Memory B cell (primary cell): ENCODE results near the gene B4GAT1.
"Not testable (repeated sequence)": the region's sequence is repeated elsewhere in the genome, so short reads cannot be mapped to it uniquely, and the experiment has no call there.

ENCODE experiments used
- ATAC-seq: fragments of 150-1000 bp; cut with Tn5 transposase; 2 replicates; pipeline ENCODE4 v1.10.0; 2021; ENCODE audit warnings: low read depth, mild to moderate bottlenecking, moderate library complexity
- DNase-seq, 2 donors: peaks; one replicate each; pipeline ENCODE4 v3.0.0; 2022; ENCODE audit warnings: low spot score in 2 of 2
- H3K27ac Mint-ChIP-seq: one replicate; pipeline ENCODE4 v1.8.0; 2022; ENCODE audit warnings: mild to moderate bottlenecking, moderate library complexity, mixed read lengths
- H3K27me3 Mint-ChIP-seq: one replicate; pipeline ENCODE4 v1.8.0; 2022; ENCODE audit warnings: mixed read lengths
- H3K36me3 Mint-ChIP-seq: one replicate; pipeline ENCODE4 v1.8.0; 2022; ENCODE audit warnings: mild to moderate bottlenecking, mixed read lengths
- H3K4me1 Mint-ChIP-seq: one replicate; pipeline ENCODE4 v1.8.0; 2022; ENCODE audit warnings: mixed read lengths
- H3K4me3 Mint-ChIP-seq: one replicate; pipeline ENCODE4 v1.8.0; 2022; ENCODE audit warnings: mild to moderate bottlenecking, moderate library complexity, mixed read lengths
- H3K9me3 Mint-ChIP-seq: one replicate; pipeline ENCODE4 v1.8.0; 2022; ENCODE audit warnings: mixed read lengths

The B4GAT1 gene

DNA sequence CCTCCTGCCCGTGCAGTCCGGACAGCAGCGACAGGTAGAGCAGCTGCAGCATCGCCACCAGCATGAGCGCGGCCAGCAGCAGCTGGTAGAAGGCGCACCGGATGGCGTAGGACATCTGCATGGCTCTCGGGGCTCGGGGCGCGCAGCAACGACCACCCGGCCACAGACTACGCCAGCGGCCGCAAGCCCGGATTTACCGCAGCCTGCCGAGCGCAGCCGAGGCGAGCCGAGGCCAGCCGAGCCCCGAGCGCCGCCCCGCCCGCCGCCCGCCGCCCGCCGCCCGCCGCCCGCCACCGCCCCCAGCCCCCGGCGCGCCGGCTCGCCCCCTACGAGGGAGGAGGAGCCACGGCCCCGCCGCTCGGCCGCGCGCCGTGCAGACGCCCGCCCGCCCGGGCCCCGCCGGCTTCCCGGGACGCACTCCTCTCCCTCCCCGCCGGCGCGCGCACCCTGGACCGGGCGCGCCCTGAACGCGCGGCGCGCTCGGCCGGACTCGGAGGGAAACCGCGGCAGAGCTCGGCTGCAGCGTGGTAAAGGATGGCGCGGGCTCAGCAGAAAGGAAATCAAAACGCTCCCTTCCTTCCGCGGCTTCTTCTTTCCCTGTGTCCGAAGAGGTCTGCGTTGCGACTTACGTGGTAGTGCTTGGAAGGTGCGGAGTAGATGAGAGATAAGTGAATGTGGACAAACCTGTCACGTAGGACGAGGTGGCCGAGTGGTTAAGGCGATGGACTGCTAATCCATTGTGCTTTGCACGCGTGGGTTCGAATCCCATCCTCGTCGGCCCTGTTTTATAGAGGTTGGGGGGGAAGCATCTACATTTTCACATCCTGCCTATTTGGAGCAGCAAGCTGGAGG is at the start of gene B4GAT1:
Gene B4GAT1 (minus strand): TSS at position 205 of the 852 bp plus-strand sequence. CDS start 84 bp downstream, at position 121.
- peaks cover 8% of the 10 kb centered on the region for H3K36me3 Mint-ChIP-seq
- no peaks in the 10 kb centered on the region for H3K27me3 Mint-ChIP-seq
- H3K4me3 Mint-ChIP-seq, result peak within 1 kb of the TSS; percentile 97
- ATAC-seq (peak; percentile 34), DNase-seq (peak; percentile 74 to 75)
- peaks cover 26% of the 10 kb centered on the region for H3K4me1 Mint-ChIP-seq
- peak within 1 kb of the TSS; percentile 99 for H3K27ac Mint-ChIP-seq
- H3K9me3 Mint-ChIP-seq, result no peaks in the 10 kb centered on the region

DNA sequence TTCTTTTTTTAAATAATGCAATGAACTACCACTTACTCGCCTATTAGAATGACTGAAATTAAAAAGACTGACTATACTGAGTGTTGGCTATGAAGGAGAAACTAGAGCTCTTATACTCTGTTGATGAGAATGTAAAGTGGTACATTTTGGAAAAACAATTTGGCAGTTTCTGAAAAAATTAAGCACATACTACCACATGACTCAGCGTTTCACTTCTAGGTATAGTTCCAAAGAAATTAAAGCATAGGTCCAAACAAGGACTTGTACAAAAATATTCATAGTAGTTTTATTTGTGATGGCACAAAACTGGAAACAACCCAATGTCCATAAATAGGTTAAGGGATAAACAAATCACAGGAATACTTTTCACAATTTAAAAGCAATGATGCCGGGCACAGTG is 46.5 kb upstream of the B4GAT1 start:
- Mint-ChIP-seq H3K4me1 (peaks cover 5% of the 10 kb centered on the region), H3K36me3 (no peaks in the 10 kb centered on the region), H3K27ac (no peak overlapping the region), H3K9me3 (no peaks in the 10 kb centered on the region), H3K27me3 (peaks cover 6% of the 10 kb centered on the region), H3K4me3 (no peak overlapping the region)
- ATAC-seq, result no peak
- DNase-seq, result no peak

DNA sequence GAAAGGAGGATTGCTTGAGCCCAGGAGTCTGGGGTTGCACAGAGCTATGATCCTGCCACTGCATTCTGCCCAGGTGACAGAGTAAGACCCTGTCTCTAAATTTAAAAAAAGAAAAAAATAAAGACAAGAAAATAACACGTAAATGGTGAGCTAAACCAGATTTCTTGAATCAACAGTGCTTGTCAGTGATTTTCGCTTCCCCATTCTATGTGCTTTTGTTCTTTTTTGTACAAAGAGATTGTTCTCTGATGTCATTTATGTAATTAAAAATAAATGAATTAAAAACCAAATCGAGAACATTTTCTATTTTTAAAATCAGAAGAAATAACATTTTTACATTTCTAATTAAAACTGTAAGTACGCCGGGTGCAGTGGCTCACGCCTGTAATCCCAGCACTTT is 43.9 kb upstream of the B4GAT1 start:
- H3K27me3 Mint-ChIP-seq, result peaks cover 5% of the 10 kb centered on the region
- peaks cover 5% of the 10 kb centered on the region for H3K4me1 Mint-ChIP-seq
- peak; percentile 58 for ATAC-seq

DNA sequence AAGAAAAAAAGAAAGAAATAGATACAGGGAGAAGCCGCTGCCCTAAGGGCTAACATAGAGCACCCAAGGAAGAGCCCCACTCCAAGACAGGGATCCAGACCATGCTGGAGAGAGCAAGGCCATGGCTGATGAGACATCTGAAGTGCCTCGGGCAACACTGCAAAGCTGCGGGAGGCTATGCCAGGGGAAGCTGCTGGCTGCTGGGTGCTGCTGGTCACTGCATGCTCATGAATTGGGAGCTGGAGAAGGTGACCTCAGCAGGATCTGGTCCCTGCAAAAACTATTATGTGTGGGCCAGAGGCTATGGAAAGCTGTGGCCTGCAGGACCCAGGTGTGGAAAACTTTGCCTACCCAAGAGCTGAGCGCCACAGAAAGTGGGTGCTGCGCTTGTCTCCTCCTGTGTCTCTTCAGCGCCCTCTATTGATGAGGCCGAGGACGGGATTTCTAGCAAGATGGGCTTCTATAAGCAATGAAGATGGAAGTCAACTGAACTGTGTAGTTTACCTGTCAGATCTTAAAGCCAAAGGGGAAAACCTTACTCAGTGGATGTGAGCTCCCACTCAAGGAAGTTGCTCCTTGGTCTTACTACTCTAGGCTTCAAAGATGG is 41.5 kb upstream of the B4GAT1 start:
- Mint-ChIP-seq H3K36me3 (no peaks in the 10 kb centered on the region), H3K27ac (no peak overlapping the region), H3K27me3 (peaks cover 2% of the 10 kb centered on the region), H3K4me1 (peaks cover 10% of the 10 kb centered on the region), H3K4me3 (no peak overlapping the region), H3K9me3 (no peaks in the 10 kb centered on the region)
- ATAC-seq (peak; percentile 66), DNase-seq (peak; percentile 58)

More for the DNA sequence above, 43.9 kb upstream of the B4GAT1 start:
- H3K36me3 Mint-ChIP-seq, result no peaks in the 10 kb centered on the region
- DNase-seq, result no peak
- H3K27ac Mint-ChIP-seq, result no peak overlapping the region
- H3K9me3 Mint-ChIP-seq, result no peaks in the 10 kb centered on the region
- H3K4me3 Mint-ChIP-seq, result no peak overlapping the region

DNA sequence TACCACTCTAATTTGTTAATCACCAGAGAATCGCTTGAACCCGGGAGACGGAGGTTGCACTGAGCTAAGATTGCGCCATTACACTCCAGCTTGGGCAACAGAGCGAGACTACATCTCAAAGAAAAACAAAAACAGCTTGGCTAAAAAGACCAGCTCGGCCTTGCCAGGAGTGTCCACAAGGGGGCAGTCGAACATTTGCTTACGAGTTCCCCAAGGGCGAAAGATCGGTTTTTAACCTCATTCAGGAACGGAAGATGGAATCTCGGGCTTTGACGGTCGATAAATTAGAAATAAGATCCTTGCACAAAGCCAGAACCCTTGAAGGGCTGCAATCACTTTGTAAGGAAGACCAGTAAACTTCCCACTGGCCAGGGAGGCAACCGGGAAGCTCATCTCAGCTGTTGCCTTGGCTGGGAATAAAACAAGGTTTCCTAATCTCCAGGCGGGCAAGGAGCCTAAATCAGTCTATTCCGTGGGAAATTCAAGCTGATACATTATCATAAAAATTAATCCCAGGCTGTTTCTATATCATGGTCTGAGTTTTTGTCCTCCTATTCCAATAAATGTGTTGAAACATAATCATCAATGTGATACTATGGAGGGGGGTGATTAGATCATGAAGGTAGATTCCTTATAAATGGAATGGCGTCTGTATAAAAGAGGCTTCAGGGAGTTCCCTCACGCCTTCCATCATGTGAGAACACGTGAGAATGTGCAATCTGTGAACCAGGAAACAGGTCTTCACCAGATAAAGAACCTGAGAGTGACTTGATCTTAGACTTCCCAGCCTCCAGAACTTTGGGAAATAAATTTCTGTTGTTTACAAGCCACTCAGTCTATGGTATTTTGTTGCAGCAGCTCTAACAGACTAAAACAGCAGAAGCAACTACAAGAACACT is 39.0 kb upstream of the B4GAT1 start:
- Mint-ChIP-seq H3K9me3 (no peaks in the 10 kb centered on the region), H3K4me1 (peaks cover 10% of the 10 kb centered on the region), H3K4me3 (peak overlapping the region; percentile 62), H3K36me3 (no peaks in the 10 kb centered on the region), H3K27me3 (no peaks in the 10 kb centered on the region), H3K27ac (peak overlapping the region; percentile 9)
- DNase-seq (peak; percentile 82 to 88), ATAC-seq (peak; percentile 83)

DNA sequence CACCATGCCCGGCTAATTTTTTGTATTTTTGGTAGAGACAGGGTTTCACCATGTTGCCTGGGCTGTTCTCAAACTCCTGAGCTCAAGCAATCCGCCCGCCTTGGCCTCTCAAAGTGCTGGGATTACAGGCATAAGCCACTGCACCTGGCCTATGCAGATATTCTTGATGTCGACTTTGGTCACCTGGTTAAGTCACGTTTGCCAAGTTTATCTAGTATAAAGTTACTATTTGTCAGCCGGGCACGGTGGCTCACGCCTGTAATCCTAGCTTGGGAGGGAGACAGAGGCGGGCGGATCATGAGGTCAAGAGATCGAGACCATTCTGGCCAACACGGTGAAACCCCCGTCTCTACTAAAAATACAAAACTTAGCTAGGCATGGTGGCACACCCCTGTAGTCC is 36.9 kb upstream of the B4GAT1 start:
- not testable (repeated sequence) for H3K27me3 Mint-ChIP-seq, H3K9me3 Mint-ChIP-seq, H3K27ac Mint-ChIP-seq, H3K36me3 Mint-ChIP-seq, H3K4me1 Mint-ChIP-seq, ATAC-seq, DNase-seq, H3K4me3 Mint-ChIP-seq

DNA sequence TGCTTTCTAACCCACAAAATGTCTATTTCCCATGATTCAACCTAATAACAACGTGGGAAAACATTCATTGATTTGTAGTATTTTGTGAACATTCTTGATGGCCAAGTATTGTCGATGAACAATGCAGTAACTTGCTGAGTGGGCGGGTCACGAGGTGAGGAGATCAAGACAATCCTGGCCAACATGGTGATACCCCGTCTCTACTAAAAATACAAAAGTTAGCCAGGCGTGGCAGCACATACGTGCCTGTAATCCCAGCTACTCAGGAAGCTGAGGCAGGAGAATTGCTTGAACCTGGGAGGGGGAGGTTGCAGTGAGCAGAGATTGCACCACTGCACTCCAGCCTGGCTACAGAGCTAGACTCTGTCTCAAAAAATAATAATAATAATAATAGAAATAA is 32.8 kb upstream of the B4GAT1 start:
- not testable (repeated sequence) for DNase-seq, H3K27ac Mint-ChIP-seq, H3K27me3 Mint-ChIP-seq, ATAC-seq, H3K36me3 Mint-ChIP-seq, H3K9me3 Mint-ChIP-seq, H3K4me3 Mint-ChIP-seq, H3K4me1 Mint-ChIP-seq

DNA sequence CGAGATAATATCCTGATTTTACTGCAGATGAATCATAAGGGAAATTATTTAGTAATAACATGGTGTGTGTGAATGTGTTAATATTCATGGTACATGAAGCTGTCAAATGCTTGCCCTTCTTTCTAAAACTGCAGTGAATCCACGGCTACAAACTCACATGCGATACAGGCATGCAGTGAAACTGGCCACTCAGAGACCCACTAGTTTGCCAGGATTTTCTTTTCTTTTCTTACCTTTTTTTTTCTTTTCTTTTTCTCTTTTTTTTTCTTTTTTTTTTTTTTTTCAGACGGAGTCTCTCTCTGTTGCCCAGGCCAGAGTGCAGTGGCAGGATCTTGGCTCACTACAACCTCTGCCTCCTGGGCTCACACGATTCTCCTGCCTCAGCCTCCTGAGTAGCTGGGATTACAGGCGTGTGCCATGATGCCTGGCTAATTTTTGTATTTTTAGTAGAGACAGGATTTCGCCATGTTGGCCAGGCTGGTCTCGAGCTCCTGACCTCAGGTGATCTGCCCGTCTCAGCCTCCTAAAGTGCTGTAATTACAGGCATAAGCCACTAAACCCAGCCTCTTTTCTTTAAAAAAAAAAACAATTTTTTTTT is 26.4 kb upstream of the B4GAT1 start:
- H3K9me3 Mint-ChIP-seq, H3K27ac Mint-ChIP-seq, H3K4me1 Mint-ChIP-seq, H3K36me3 Mint-ChIP-seq, H3K27me3 Mint-ChIP-seq, ATAC-seq, DNase-seq, H3K4me3 Mint-ChIP-seq: not testable (repeated sequence)

DNA sequence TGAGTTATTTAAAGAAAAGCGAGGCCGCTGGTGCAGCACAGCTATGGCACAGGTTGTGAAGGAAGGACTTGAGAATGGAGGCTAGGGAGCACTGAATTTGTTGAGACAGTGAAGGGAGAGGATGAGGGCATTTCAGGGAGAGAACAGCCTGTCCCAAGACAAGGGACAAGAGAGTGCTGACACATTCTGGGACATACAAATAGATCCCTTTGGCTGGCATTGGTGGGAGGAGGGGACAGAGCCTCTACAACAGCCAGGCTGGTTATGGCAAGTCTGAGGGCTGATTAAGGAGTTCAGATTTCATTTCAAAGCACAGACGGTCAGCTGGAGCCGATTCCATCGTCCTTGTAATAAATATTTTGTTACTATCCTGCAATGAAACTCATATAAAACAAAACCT is 25.8 kb upstream of the B4GAT1 start:
- ATAC-seq (no peak), DNase-seq (no peak)
- Mint-ChIP-seq H3K27ac (no peak overlapping the region), H3K36me3 (no peaks in the 10 kb centered on the region), H3K27me3 (no peaks in the 10 kb centered on the region), H3K9me3 (no peaks in the 10 kb centered on the region), H3K4me1 (peaks cover 8% of the 10 kb centered on the region), H3K4me3 (no peak overlapping the region)

DNA sequence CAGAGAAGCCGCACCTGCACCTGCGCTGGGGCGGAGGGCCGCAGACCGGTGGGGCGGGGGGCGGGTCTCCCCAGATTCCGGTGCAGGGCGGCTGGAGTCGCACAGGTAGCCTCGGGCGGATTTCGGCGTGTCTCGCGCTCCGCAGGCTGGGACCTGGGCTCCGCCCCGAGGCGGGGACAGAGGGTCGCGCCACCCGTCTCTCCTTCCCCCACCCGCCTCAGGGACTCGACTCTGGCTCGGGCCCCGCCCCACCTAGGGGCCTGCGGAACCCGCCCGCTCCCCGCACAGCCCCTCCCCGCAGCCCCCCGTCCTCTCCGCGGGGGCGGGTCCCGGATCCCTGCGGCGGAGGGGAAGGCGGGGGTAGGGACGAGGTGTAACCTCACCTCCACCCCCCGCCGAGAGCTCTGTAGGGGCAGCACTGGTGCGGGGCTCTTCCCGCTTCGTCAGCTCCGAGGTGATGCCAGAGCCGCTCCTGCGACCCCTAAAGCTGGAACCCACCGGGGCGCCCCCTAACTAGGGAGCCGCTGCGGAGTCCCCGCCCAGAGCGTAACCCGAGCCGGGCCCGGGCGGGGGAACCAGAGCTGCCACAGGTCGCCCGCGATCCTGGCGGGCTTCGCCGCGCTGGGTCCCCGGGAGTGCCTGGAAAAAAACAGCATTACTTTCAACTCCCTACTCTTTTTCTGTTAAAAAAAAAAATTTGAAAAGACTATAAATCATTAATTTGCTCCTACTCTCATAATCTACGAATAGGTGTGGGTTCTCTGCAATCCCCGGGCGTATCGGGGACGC is 24.4 kb upstream of the B4GAT1 start, which contains the start of gene SLC29A2:
Gene SLC29A2 (minus strand): TSS at position 134 of the 789 bp plus-strand sequence. CDS start 169 bp downstream, outside the sequence.
- H3K4me1 Mint-ChIP-seq, result peaks cover 8% of the 10 kb centered on the region
- H3K27me3 Mint-ChIP-seq, result no peaks in the 10 kb centered on the region
- no peaks in the 10 kb centered on the region for H3K9me3 Mint-ChIP-seq
- no peaks in the 10 kb centered on the region for H3K36me3 Mint-ChIP-seq
- ATAC-seq, result peak; percentile 70
- peak; percentile 45 to 69 for DNase-seq
- peak within 1 kb of the TSS; percentile 47 for H3K27ac Mint-ChIP-seq
- H3K4me3 Mint-ChIP-seq, result peak within 1 kb of the TSS; percentile 81

DNA sequence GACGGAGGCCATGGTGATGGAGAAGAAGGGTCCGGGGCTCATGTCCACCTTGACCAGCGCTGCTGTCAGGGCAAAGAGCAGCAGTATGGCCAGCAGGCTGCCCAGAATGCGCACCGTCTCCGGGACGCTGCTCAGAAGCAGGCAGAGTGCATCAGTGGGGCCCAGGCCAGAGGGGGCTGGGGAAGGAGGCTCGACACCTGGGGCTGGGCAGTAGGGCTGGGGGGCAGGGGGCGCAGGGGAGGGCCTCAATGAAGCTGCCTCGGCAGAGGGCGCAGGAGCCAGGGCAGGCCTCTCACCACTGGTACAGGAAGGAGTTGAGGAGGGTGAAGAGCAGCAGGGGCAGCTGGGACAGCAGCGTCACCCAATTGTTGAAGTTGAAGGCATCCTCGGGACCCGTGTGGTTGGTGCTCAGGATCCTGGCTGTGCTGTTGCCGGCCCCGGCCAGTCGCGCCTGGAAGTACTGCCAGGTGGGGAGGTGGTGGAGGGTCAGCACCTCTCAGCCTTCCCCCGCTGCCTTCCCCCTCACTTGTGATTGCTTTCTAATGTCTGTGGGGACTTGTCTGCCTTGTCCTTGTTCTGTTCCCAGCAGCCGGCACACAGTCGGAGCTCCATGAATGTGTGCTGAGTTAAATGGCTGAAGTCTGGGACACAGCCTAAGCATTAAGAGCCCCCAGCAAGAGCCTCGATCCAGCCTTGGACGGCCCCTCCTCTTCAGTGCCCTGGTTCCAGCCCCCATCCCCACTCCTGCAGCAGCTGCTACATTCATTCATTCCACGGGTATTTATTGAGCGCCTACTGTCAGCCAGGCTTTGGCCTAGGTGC is 21.9 kb upstream of the B4GAT1 start:
- no peaks in the 10 kb centered on the region for H3K9me3 Mint-ChIP-seq
- no peak overlapping the region for H3K4me3 Mint-ChIP-seq
- peaks cover 8% of the 10 kb centered on the region for H3K4me1 Mint-ChIP-seq
- ATAC-seq, result no peak
- no peaks in the 10 kb centered on the region for H3K27me3 Mint-ChIP-seq
- peak overlapping the region; percentile 7 for H3K27ac Mint-ChIP-seq
- no peak for DNase-seq
- H3K36me3 Mint-ChIP-seq, result no peaks in the 10 kb centered on the region

DNA sequence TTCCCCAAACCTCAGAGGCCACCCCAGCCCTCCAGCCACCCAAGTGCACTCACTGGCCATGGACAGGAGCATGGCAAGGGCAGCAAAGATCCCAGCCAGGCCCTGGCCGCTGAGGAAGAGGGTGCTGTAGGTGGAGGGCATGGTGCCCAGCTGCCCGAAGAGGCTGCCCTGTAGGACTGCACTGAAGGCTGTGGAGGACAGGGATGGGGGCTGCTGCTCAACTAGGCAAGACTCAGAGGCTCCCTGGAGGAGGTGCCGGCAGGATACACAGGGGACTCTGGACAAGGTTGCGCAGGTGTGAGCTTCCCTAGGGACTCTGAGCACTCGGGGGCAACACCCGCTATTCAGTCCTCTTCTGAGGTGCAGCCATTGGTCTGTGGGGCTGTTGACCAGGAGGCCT is 21.1 kb upstream of the B4GAT1 start:
- Mint-ChIP-seq H3K27ac (peak overlapping the region; percentile 7), H3K4me3 (no peak overlapping the region), H3K4me1 (peaks cover 8% of the 10 kb centered on the region), H3K36me3 (no peaks in the 10 kb centered on the region), H3K9me3 (no peaks in the 10 kb centered on the region), H3K27me3 (no peaks in the 10 kb centered on the region)
- no peak for DNase-seq
- no peak for ATAC-seq
